Prostate gland (tissue), 2 donors: Measurements from ENCODE around the gene GAB3.

Experiments
- POLR2A ChIP-seq: fragments of 450-650 bp; IDR thresholded peaks from one replicate; pipeline ENCODE4 v1.6.1; 2016; ENCODE audit warnings: antibody characterized with exemption, mild to moderate bottlenecking
- TF ChIP-seq, protein P1 (sequence below), 4 experiments: fragments of 200-600 bp in 2 of 4; fragments of 450-650 bp in 2 of 4; sonication (generic) in 2 of 4; IDR thresholded peaks; 1 replicate in 3 of 4; 2 replicates in 1 of 4; pipeline ENCODE4 v1.5.1; 2016 to 2019; ENCODE audit warnings: antibody characterized with exemption in 4 of 4, mild to moderate bottlenecking in 2 of 4, moderate library complexity in 2 of 4

DNA sequence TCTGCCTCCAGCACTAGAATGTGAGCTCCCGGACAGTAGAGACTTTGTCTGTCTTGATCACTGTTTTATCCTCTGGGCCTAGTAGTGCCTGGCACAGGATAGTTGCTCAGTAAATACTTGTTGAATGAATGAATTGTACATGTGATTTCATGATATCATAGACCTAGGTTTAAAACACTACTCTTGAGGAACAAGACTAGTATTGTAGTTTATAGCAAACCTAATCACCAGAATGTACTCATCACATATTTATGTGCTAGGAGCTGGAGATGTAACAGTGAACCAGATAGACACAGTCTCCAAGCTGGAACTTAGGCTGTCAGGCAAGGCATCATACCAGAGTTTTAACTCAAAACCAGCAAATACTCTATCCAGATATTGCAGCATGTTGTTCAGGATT, 23.5 kb downstream of the GAB3 start:
- TF ChIP-seq, protein P1, sequence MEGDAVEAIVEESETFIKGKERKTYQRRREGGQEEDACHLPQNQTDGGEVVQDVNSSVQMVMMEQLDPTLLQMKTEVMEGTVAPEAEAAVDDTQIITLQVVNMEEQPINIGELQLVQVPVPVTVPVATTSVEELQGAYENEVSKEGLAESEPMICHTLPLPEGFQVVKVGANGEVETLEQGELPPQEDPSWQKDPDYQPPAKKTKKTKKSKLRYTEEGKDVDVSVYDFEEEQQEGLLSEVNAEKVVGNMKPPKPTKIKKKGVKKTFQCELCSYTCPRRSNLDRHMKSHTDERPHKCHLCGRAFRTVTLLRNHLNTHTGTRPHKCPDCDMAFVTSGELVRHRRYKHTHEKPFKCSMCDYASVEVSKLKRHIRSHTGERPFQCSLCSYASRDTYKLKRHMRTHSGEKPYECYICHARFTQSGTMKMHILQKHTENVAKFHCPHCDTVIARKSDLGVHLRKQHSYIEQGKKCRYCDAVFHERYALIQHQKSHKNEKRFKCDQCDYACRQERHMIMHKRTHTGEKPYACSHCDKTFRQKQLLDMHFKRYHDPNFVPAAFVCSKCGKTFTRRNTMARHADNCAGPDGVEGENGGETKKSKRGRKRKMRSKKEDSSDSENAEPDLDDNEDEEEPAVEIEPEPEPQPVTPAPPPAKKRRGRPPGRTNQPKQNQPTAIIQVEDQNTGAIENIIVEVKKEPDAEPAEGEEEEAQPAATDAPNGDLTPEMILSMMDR (IDR thresholded peaks at IDR 0.05), result no peak
- TF ChIP-seq POLR2A, result no peak
